Neural cell (in vitro differentiated cells): ENCODE data around the gene PARG. TPM values are rescaled to one million over a fixed set of nuclear protein-coding genes. Genes with fewer than 3 reads are reported as not detected.

Experiments
- H2AFZ ChIP-seq: fragments of 200-600, 300-800 bp; sonication (generic), shearing (Covaris generic); 2 replicates; pipeline ENCODE4 v1.6.0; 2014; ENCODE audit warnings: low read depth, mild to moderate bottlenecking, antibody characterized with exemption, low read length, moderate library complexity
- H3F3A ChIP-seq: fragments of 200-600 bp; shearing (Covaris generic); 2 replicates; pipeline ENCODE4 v1.6.1; 2016; ENCODE audit warnings: mild to moderate bottlenecking, moderate library complexity, mixed read lengths, antibody characterized with exemption, low read length; ENCODE audit not compliant: insufficient read depth, poor library complexity, severe bottlenecking
- H3K27ac ChIP-seq: fragments of 200-600, 300-800 bp; sonication (generic), shearing (Covaris generic); 2 replicates; pipeline ENCODE4 v1.5.1; 2014; ENCODE audit warnings: mild to moderate bottlenecking, low read length, moderate library complexity
- H3K27me3 ChIP-seq: fragments of 300-800, 200-600 bp; sonication (generic), shearing (Covaris generic); 2 replicates; pipeline ENCODE4 v1.6.0; 2014; ENCODE audit warnings: mild to moderate bottlenecking, low read depth, low read length, moderate library complexity; ENCODE audit not compliant: insufficient read depth
- H3K36me3 ChIP-seq: fragments of 300-800, 200-600 bp; sonication (generic), shearing (Covaris generic); 2 replicates; pipeline ENCODE4 v1.5.1; 2014; ENCODE audit warnings: mild to moderate bottlenecking, antibody characterized with exemption, low read length, moderate library complexity; ENCODE audit not compliant: insufficient read depth
- H3K4me2 ChIP-seq: fragments of 300-800, 200-600 bp; sonication (generic), shearing (Covaris generic); 2 replicates; pipeline ENCODE4 v1.6.0; 2014; ENCODE audit warnings: mild to moderate bottlenecking, low read length
- H3K4me3 ChIP-seq: fragments of 300-800, 200-600 bp; sonication (generic), shearing (Covaris generic); 2 replicates; pipeline ENCODE4 v1.5.1; 2014; ENCODE audit warnings: mild to moderate bottlenecking, low read length, moderate library complexity
- H3K79me2 ChIP-seq: fragments of 200-600 bp; shearing (Covaris generic); replicated peaks from 2 replicates; pipeline ENCODE4 v1.6.0; 2014; ENCODE audit warnings: mild to moderate bottlenecking, low read length, moderate library complexity; ENCODE audit not compliant: insufficient read depth
- H3K9ac ChIP-seq: fragments of 300-800, 200-600 bp; sonication (generic), shearing (Covaris generic); 2 replicates; pipeline ENCODE4 v1.6.1; 2016; ENCODE audit warnings: mild to moderate bottlenecking, low read length, mixed read lengths
- H3K9me2 ChIP-seq: fragments of 200-600 bp; shearing (Covaris generic); 2 replicates; pipeline ENCODE4 v1.6.1; 2016; ENCODE audit warnings: mild to moderate bottlenecking, low read length, mixed read lengths; ENCODE audit not compliant: insufficient read depth
- H3K9me3 ChIP-seq: fragments of 200-600, 300-800 bp; sonication (generic), shearing (Covaris generic); 2 replicates; pipeline ENCODE4 v1.6.1; 2016; ENCODE audit warnings: mild to moderate bottlenecking, mixed run types, low read length, moderate library complexity, mixed read lengths
- H4K20me1 ChIP-seq: fragments of 200-600 bp; shearing (Covaris generic); 2 replicates; pipeline ENCODE4 v1.6.1; 2016; ENCODE audit warnings: mild to moderate bottlenecking, mixed run types; ENCODE audit not compliant: insufficient read depth
- CTCF ChIP-seq: fragments of 450-650 bp; IDR thresholded peaks from 2 replicates; pipeline ENCODE4 v1.5.1; 2014; ENCODE audit warnings: antibody characterized with exemption, mild to moderate bottlenecking, moderate library complexity; ENCODE audit not compliant: poor library complexity, severe bottlenecking
- EP300 ChIP-seq: fragments of 450-650 bp; conservative IDR thresholded peaks from 2 replicates; pipeline ENCODE4 v1.6.1; 2014; ENCODE audit warnings: antibody characterized with exemption, mild to moderate bottlenecking, moderate library complexity; ENCODE audit not compliant: poor library complexity, severe bottlenecking
- EZH2 ChIP-seq: fragments of 200-600, 300-800 bp; shearing (Covaris generic), sonication (generic); IDR thresholded peaks from 2 replicates; pipeline ENCODE4 v1.6.1; 2014; ENCODE audit warnings: antibody characterized with exemption, low read length, borderline replicate concordance, mild to moderate bottlenecking; ENCODE audit not compliant: insufficient read depth, poor library complexity, severe bottlenecking
- MXI1 ChIP-seq: fragments of 450-650 bp; conservative IDR thresholded peaks from 2 replicates; pipeline ENCODE4 v1.6.1; 2014; ENCODE audit warnings: antibody characterized with exemption, mild to moderate bottlenecking; ENCODE audit not compliant: poor library complexity, severe bottlenecking
- POLR2AphosphoS5 ChIP-seq: IDR thresholded peaks from 2 replicates; pipeline ENCODE4 v1.6.1; 2012
- RAD21 ChIP-seq: fragments of 450-650 bp; conservative IDR thresholded peaks from 2 replicates; pipeline ENCODE4 v1.6.1; 2014; ENCODE audit warnings: antibody characterized with exemption, mild to moderate bottlenecking, moderate library complexity
- SMC3 ChIP-seq: fragments of 450-650 bp; conservative IDR thresholded peaks from 2 replicates; pipeline ENCODE4 v1.6.1; 2014; ENCODE audit warnings: antibody characterized with exemption, mild to moderate bottlenecking, moderate library complexity; ENCODE audit not compliant: poor library complexity
- TAF1 ChIP-seq: IDR thresholded peaks from 2 replicates; pipeline ENCODE4 v1.6.1; 2012; ENCODE audit warnings: low read depth
- polyA plus RNA-seq: library from polyadenylated mRNA; depleted of rRNA; stranded (reverse); fragments of >200 nt; gene quantifications from 2 replicates; pipeline ENCODE4 v1.2.3, GENCODE V29; 2014
- TF ChIP-seq, protein P1 (sequence below): IDR thresholded peaks from 2 replicates; pipeline ENCODE4 v1.6.1; 2012; ENCODE audit warnings: borderline replicate concordance

Gene PARG
- polyA plus RNA-seq, 1 donor from 2014 or later, result 36.0 TPM

- Histone ChIP-seq H3K4me3 (no peak overlapping the region), H3K4me2 (no peak overlapping the region), H3K36me3 (no peaks in the 10 kb centered on the region), H3K27me3 (no peaks in the 10 kb centered on the region), H3K9ac (no peak overlapping the region), H3K79me2 (no peaks in the 10 kb centered on the region), H2AFZ (no peak overlapping the region), H3F3A (no peaks in the 10 kb centered on the region), H3K27ac (no peak overlapping the region), H3K9me3 (no peaks in the 10 kb centered on the region), H4K20me1 (no peaks in the 10 kb centered on the region), H3K9me2 (no peaks in the 10 kb centered on the region)
- no peak for TF ChIP-seq CTCF
- TF ChIP-seq TAF1, result no peak
- no peak for TF ChIP-seq EP300
- TF ChIP-seq MXI1, result no peak
- TF ChIP-seq, protein P1, sequence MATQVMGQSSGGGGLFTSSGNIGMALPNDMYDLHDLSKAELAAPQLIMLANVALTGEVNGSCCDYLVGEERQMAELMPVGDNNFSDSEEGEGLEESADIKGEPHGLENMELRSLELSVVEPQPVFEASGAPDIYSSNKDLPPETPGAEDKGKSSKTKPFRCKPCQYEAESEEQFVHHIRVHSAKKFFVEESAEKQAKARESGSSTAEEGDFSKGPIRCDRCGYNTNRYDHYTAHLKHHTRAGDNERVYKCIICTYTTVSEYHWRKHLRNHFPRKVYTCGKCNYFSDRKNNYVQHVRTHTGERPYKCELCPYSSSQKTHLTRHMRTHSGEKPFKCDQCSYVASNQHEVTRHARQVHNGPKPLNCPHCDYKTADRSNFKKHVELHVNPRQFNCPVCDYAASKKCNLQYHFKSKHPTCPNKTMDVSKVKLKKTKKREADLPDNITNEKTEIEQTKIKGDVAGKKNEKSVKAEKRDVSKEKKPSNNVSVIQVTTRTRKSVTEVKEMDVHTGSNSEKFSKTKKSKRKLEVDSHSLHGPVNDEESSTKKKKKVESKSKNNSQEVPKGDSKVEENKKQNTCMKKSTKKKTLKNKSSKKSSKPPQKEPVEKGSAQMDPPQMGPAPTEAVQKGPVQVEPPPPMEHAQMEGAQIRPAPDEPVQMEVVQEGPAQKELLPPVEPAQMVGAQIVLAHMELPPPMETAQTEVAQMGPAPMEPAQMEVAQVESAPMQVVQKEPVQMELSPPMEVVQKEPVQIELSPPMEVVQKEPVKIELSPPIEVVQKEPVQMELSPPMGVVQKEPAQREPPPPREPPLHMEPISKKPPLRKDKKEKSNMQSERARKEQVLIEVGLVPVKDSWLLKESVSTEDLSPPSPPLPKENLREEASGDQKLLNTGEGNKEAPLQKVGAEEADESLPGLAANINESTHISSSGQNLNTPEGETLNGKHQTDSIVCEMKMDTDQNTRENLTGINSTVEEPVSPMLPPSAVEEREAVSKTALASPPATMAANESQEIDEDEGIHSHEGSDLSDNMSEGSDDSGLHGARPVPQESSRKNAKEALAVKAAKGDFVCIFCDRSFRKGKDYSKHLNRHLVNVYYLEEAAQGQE, result no peak
- TF ChIP-seq SMC3, result no peak
- no peak for TF ChIP-seq POLR2AphosphoS5
These were observed 107.6 kb downstream of the PARG start for GRCh38 chr10:49834201-49834600.

DNA sequence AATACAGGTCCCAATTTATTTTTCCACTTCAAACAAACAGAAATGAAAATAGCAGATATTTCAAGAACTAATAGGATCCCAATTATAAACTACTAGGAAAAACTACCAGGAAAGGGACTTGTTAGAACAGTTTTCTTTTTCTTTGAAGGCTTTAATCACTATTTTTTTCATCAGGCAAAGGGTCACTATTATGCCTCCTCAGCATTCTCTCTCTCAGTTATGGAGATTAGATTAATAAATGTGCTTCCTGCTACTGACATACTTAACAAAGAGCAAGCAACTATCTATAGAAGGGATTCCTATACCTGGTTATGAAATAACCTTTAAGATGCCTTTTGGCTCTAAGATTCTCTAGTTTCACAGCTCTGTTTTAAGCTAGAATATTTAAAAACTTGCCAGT, 108.7 kb downstream of the PARG start:
- no peak overlapping the region for H3K27ac ChIP-seq
- H3F3A ChIP-seq, result no peaks in the 10 kb centered on the region
- no peaks in the 10 kb centered on the region for H3K9me2 ChIP-seq
- H3K9ac ChIP-seq, result no peak overlapping the region
- no peaks in the 10 kb centered on the region for H3K36me3 ChIP-seq
- no peak overlapping the region for H3K4me2 ChIP-seq
- no peak overlapping the region for H3K4me3 ChIP-seq
- no peaks in the 10 kb centered on the region for H3K27me3 ChIP-seq
- H4K20me1 ChIP-seq, result no peaks in the 10 kb centered on the region
- H2AFZ ChIP-seq, result no peak overlapping the region
- no peaks in the 10 kb centered on the region for H3K79me2 ChIP-seq
- TF ChIP-seq EP300, result no peak
- no peak for TF ChIP-seq RAD21
- TF ChIP-seq TAF1, result no peak
- no peak for TF ChIP-seq CTCF
- TF ChIP-seq SMC3, result no peak
- no peak for TF ChIP-seq POLR2AphosphoS5
- TF ChIP-seq EZH2, result no peak
- TF ChIP-seq, protein P1, result no peak
- no peak for TF ChIP-seq MXI1
- no peaks in the 10 kb centered on the region for H3K9me3 ChIP-seq
